HCT116 (cell line): ENCODE measurements around the gene SGMS1. TPM values are rescaled to one million over a fixed set of nuclear protein-coding genes. Genes with fewer than 3 reads are reported as not detected.

Source experiments
- ATF3 ChIP-seq: IDR thresholded peaks from 2 replicates; pipeline ENCODE4 v1.6.1; 2012
- EGR1 ChIP-seq: IDR thresholded peaks from 2 replicates; pipeline ENCODE4 v1.6.1; 2012; ENCODE audit warnings: low read depth
- EZH2 ChIP-seq: fragments of 200-600 bp; sonication (generic); IDR thresholded peaks from 2 replicates; pipeline ENCODE4 v1.6.1; 2017; ENCODE audit warnings: antibody characterized with exemption, mixed run types
- POLR2A ChIP-seq: IDR thresholded peaks from 2 replicates; pipeline ENCODE4 v1.7.0; 2011; ENCODE audit warnings: borderline replicate concordance; ENCODE audit not compliant: insufficient read depth, insufficient read length; ENCODE audit errors: extremely low read depth
- POLR2AphosphoS5 ChIP-seq: IDR thresholded peaks from 2 replicates; pipeline ENCODE4 v1.6.1; 2011; ENCODE audit warnings: mild to moderate bottlenecking, low read depth, low read length, moderate library complexity
- SP1 ChIP-seq: IDR thresholded peaks from 2 replicates; pipeline ENCODE4 v1.6.1; 2012; ENCODE audit warnings: low read depth
- SRF ChIP-seq: IDR thresholded peaks from 2 replicates; pipeline ENCODE4 v1.6.1; 2012; ENCODE audit warnings: low read depth
- TCF7L2 ChIP-seq: IDR thresholded peaks from 2 replicates; pipeline ENCODE4 v1.7.0; 2011; ENCODE audit warnings: borderline replicate concordance, inconsistent platforms; ENCODE audit not compliant: insufficient read depth, insufficient read length; ENCODE audit errors: extremely low read depth
- ZFX ChIP-seq: fragments of 450-650 bp; IDR thresholded peaks from 2 replicates; pipeline ENCODE4 v1.6.1; 2017
- ZNF274 ChIP-seq: fragments of 200-500 bp; sonication (Bioruptor generic); IDR thresholded peaks from 2 replicates; pipeline ENCODE4 v1.6.1; 2014; ENCODE audit warnings: mild to moderate bottlenecking, low read depth, low read length, inconsistent platforms
- total RNA-seq: library from RNA; stranded (reverse); gene quantifications from one replicate; pipeline ENCODE4 v1.2.1, GENCODE V29; 2021; ENCODE audit not compliant: unreplicated experiment
- TF ChIP-seq, protein P1 (sequence below): IDR thresholded peaks from 2 replicates; pipeline ENCODE4 v1.6.1; 2012; ENCODE audit warnings: low read depth
- TF ChIP-seq, protein P2 (sequence below): IDR thresholded peaks from 2 replicates; pipeline ENCODE4 v1.6.1; 2012

SGMS1 gene
- total RNA-seq, 1 experiment from 2014 or later, result 29.1 TPM

DNA sequence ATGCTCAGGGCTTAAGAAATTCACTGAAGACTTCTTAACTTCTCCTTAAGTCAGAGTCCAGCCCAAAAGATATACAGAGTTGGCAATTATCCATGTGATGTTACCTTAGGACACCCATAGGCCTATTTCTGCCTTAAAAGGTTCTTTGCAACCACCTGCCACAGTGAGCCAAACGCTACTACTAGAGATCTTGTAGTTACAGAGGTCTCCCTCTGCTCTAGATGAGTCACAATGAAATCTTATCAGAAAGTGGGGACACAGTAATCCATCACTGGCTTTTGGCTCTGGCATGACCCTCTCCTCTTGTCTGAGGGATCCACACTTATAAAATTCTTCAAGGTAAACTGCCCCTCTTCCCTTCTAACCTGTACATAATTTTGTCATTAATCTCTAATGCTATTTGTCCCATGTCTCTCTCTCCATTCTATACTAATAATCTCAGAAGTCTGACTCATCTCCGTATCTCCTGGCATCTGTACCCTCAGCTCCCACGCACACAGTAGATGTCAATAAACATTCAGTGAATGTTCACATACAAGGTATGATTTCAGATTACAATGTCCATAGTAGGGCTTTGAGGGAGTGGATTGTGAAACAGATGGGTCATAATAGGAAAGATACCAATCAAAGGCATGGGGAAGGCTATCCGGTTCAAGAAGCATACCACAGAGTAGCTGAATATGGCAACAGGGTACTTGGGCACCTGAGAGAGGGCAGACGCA is 112.1 kb downstream of the SGMS1 start (continued):
- TF ChIP-seq, protein P1, sequence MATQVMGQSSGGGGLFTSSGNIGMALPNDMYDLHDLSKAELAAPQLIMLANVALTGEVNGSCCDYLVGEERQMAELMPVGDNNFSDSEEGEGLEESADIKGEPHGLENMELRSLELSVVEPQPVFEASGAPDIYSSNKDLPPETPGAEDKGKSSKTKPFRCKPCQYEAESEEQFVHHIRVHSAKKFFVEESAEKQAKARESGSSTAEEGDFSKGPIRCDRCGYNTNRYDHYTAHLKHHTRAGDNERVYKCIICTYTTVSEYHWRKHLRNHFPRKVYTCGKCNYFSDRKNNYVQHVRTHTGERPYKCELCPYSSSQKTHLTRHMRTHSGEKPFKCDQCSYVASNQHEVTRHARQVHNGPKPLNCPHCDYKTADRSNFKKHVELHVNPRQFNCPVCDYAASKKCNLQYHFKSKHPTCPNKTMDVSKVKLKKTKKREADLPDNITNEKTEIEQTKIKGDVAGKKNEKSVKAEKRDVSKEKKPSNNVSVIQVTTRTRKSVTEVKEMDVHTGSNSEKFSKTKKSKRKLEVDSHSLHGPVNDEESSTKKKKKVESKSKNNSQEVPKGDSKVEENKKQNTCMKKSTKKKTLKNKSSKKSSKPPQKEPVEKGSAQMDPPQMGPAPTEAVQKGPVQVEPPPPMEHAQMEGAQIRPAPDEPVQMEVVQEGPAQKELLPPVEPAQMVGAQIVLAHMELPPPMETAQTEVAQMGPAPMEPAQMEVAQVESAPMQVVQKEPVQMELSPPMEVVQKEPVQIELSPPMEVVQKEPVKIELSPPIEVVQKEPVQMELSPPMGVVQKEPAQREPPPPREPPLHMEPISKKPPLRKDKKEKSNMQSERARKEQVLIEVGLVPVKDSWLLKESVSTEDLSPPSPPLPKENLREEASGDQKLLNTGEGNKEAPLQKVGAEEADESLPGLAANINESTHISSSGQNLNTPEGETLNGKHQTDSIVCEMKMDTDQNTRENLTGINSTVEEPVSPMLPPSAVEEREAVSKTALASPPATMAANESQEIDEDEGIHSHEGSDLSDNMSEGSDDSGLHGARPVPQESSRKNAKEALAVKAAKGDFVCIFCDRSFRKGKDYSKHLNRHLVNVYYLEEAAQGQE, result no peak
- TF ChIP-seq EGR1 (peak; percentile 86), ZNF274 (no peak), SP1 (peak; percentile 43; the same call in 1 of the 2 replicates), ZFX (no peak), EZH2 (no peak), TCF7L2 (no peak), POLR2A (no peak), ATF3 (no peak), POLR2AphosphoS5 (no peak), SRF (peak; percentile 46; the same call in 1 of the 2 replicates)
- TF ChIP-seq, protein P2, sequence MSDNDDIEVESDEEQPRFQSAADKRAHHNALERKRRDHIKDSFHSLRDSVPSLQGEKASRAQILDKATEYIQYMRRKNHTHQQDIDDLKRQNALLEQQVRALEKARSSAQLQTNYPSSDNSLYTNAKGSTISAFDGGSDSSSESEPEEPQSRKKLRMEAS, result no peak
- TF ChIP-seq, all 23 proteins: peak for 7
